Retinal pigment epithelial cell (primary cell): Measurements from ENCODE around the gene C2CD5.

Experiments used
- DNase-seq: peaks from one replicate; pipeline ENCODE4 v3.0.0-alpha.2; 2010; ENCODE audit warnings: low read depth
- H3K4me3 ChIP-seq: 2 replicates; pipeline ENCODE4 v1.5.1; 2011; ENCODE audit warnings: mild to moderate bottlenecking, low read length, control low read depth, moderate library complexity
- TF ChIP-seq, protein P1 (sequence below): conservative IDR thresholded peaks from 2 replicates; pipeline ENCODE4 v1.5.1; 2011; ENCODE audit warnings: low read depth, low read length, control low read depth, inconsistent platforms

The C2CD5 gene

DNA sequence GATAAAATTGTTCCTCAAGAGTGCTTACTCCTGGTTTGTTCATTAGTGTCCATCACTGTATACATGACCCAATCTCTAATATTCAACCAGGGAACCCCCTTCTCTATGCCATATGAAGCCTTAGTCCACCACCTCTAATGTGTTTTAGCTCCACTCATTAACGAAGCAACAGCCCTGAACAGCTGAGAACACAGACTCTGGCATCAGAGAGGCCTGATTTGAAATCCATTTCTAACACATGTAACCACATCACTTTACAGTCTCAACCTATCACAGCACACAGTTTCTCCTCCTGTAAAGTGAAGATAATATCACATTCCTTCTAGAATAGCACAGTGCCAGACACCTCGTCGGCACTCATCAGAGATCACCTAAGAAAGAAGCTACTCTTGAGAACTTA lies 64.3 kb downstream of the C2CD5 start:
- no peak overlapping the region for H3K4me3 ChIP-seq
- TF ChIP-seq, protein P1, sequence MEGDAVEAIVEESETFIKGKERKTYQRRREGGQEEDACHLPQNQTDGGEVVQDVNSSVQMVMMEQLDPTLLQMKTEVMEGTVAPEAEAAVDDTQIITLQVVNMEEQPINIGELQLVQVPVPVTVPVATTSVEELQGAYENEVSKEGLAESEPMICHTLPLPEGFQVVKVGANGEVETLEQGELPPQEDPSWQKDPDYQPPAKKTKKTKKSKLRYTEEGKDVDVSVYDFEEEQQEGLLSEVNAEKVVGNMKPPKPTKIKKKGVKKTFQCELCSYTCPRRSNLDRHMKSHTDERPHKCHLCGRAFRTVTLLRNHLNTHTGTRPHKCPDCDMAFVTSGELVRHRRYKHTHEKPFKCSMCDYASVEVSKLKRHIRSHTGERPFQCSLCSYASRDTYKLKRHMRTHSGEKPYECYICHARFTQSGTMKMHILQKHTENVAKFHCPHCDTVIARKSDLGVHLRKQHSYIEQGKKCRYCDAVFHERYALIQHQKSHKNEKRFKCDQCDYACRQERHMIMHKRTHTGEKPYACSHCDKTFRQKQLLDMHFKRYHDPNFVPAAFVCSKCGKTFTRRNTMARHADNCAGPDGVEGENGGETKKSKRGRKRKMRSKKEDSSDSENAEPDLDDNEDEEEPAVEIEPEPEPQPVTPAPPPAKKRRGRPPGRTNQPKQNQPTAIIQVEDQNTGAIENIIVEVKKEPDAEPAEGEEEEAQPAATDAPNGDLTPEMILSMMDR = no peak
- no peak for DNase-seq

DNA sequence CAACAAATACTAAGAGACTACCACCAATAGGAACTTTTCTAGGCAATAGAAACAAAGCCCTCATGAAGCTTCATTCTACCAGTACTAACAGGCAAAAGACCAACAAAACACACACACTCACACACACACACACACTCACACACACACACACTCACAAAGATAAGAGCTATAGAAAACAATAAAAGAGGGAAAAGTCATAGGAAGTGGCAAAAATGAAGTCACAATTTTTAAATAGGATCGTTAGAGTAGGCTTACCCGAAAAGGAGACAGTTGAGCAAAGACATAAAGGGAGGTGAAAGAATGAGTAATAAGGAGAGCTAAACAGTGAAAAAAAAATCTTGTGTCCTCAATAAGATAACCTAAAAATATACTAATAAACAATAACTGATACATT lies 66.5 kb downstream of the C2CD5 start:
- H3K4me3 ChIP-seq = no peak overlapping the region
- TF ChIP-seq, protein P1 = no peak
- no peak for DNase-seq

DNA sequence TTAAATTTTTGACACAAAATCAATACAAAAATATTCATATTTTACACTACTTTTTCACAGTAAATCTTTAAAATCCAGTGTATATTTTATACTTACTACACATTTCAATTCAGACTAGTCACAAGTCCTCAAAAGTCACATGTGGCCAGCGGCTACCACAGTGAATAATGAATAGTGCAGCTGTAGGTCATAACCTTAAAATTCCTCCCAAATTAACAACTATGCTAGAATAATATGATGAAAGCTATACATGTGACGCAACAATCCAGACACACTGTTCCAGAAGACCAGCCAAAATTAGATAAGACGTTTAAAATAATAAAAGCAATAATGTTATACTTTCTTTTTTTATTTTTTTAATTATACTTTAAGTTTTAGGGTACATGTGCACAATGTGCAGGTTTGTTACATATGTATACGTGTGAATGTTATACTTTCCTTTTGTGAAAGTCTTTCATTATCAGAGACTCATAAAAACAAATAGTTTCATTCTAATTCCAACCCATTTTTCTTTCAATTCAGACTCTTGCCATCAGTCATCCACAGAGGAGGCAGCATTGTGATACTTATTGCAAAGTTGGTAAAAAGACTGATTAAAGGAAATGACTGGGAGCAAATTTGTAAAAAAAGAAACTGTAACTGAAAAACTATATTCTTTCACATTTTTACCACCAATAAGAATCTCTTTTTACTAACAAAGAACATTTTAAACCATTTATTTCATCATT lies 67.0 kb downstream of the C2CD5 start:
- no peak overlapping the region for H3K4me3 ChIP-seq
- TF ChIP-seq, protein P1 = no peak
- no peak for DNase-seq

DNA sequence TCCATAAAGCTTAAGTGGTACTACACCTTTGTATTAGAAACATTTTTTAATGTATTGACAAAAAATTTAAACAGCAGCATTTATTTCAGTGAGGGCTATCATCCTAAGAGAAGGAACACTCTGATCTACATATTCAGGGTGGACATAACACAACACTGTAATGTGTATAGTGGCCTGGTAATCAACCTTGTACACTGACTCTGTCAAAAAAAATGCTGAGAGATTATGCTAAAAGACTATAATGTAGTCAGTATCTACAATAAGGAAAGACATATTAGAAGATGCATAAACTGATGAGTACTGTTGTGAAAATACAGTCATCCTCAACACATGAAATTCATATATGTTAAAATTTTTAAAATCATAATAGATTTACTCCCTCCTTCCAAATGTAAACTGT lies 68.2 kb downstream of the C2CD5 start:
- no peak for DNase-seq
- H3K4me3 ChIP-seq = no peak overlapping the region
- TF ChIP-seq, protein P1 = no peak

DNA sequence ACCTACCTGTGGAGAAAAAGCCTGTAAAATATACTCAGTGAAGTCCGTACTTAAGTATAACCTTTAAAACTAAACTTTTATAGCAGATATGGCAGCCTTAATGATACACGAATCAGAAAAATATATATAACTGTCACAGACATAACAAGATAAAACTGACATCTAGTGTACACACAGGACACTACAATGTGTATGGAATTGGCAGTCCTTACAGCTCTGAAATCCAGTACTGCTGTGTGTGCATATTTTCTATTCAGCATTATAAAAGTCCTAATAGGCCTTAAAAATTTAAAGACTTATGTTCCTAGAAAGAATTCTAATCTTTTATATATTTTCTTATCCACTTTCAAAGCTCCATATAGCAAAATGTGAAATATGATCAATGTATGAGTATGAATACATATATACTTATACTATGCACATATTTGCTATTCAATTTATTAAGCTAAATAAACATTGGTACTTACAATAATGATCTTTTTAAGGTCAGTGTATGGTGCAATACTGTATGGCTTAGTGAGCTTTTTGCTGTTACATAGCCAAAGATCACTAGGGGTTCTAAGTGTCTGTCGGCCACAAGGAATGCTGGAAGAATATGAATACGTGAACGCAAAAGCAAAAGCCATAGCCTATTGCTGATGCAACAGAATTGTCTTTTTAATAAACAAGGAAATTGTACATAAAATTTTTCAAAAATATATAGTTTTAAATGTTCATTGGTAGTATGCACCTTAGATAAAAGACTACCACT lies 69.2 kb downstream of the C2CD5 start:
- TF ChIP-seq, protein P1 = no peak
- DNase-seq = no peak
- no peak overlapping the region for H3K4me3 ChIP-seq

DNA sequence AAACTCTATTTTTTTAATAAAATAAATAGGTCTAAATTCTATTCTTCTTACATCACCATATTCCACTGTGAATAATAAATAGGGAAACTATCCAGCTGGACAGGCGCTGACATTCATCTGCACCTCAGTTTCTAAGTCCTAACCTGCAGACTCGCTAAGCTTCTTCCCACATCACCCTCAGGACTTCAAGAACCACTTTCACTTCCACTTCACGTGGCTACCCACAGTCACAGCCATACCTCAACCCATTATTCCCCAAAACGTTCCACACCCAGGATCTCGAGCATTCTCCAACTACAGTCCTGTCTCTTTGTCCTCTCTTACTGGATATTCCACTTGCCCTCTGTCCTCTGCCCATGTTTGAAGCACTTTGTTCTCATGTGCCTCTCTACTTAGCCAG lies 71.1 kb downstream of the C2CD5 start:
- no peak overlapping the region for H3K4me3 ChIP-seq
- DNase-seq = no peak
- TF ChIP-seq, protein P1 = no peak

DNA sequence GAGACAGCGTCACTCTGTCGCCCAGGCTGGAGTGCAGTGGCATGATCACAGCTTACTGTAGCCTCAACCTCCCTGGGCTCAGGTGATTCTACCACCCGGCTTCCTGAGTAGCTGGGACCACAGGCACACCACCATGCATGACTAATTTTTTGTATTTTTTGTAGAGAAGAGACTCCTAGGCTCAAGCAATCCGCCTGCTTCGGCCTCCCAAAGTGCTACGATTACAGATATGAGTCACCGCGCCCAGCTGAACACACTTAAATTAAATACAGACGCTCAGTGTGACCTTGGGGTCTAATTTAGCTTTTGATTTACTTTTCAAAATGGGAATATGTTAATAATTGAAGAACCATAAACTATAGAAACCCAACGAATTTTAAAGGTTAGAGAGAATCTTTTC lies 77.2 kb downstream of the C2CD5 start:
- TF ChIP-seq, protein P1 = no peak
- no peak overlapping the region for H3K4me3 ChIP-seq
- DNase-seq = no peak
